HepG2 (cell line): Measurements from ENCODE around the gene PACSIN1. TPM values are rescaled to one million over a fixed set of nuclear protein-coding genes. Genes with fewer than 3 reads are reported as not detected.

ENCODE experiments used
- ATAC-seq: fragments of 200-7000 bp; cut with Tn5 transposase; 3 replicates; pipeline ENCODE4 v1.9.1; 2020; ENCODE audit warnings: mild to moderate bottlenecking, moderate library complexity
- BruUV-seq: library from RNA; stranded (reverse); fragments of 400-500 nt; replicated peaks from 2 replicates; lab custom pipeline; 2021; lab: Mats Ljungman, UMichigan
- CTCF ChIA-PET: fragments of 300-600 bp; formaldehyde crosslinking; extraction: SDS; loops from one replicate; lab custom pipeline; 2021; ENCODE audit warnings: low total read pairs, inconsistent platforms, low intra/inter-chr PET ratio; lab: Yijun Ruan, JAX
- POLR2A ChIA-PET: fragments of 350-600 bp; sonication (Branson Sonifier 250); formaldehyde crosslinking; loops from one replicate; lab custom pipeline; 2020; ENCODE audit warnings: antibody characterized with exemption, inconsistent platforms; lab: Yijun Ruan, JAX
- DNase-seq: peaks from one replicate; pipeline ENCODE4 v3.0.0-alpha.2; 2015; ENCODE audit warnings: low spot score
- FAIRE-seq: peaks from 3 replicates; lab custom pipeline; 2011; peaks lifted over from hg19 to GRCh38; lab: Jason Lieb, UNC
- H2AFZ ChIP-seq: one replicate; pipeline ENCODE4 v1.6.1; 2011; ENCODE audit warnings: low read length, inconsistent platforms
- H3K27ac ChIP-seq: fragments of 300-600 bp; 3 replicates; pipeline ENCODE4 v1.8.0; 2011; ENCODE audit warnings: mixed run types, mild to moderate bottlenecking, mixed read lengths, low read length, inconsistent platforms; ENCODE audit not compliant: insufficient read depth; ENCODE audit errors: extremely low read length
- H3K27me3 ChIP-seq, 2 experiments: fragments of 200-600 bp in 1 of 2; 2 replicates in 1 of 2; 3 replicates in 1 of 2; pipeline versions ENCODE4 v1.6.0 to v1.8.0; 2011; ENCODE audit warnings: low read length in 2 of 2, mild to moderate bottlenecking in 2 of 2, moderate library complexity in 2 of 2, inconsistent platforms in 1 of 2; ENCODE audit not compliant: insufficient read depth in 2 of 2, control insufficient read depth in 1 of 2
- H3K36me3 ChIP-seq, 2 experiments: fragments of 200-600 bp in 1 of 2; replicated peaks in 1 of 2; 2 replicates in 1 of 2; 3 replicates in 1 of 2; pipeline versions ENCODE4 v1.5.1 to v1.8.0; 2011; ENCODE audit warnings: low read length in 2 of 2, inconsistent platforms in 1 of 2; ENCODE audit not compliant: insufficient read depth in 2 of 2, control insufficient read depth in 1 of 2
- H3K4me1 ChIP-seq: 2 replicates; pipeline ENCODE4 v1.5.1; 2012; ENCODE audit warnings: low read length, inconsistent platforms; ENCODE audit not compliant: insufficient read depth
- H3K4me2 ChIP-seq: 2 replicates; pipeline ENCODE4 v1.6.0; 2011; ENCODE audit warnings: low read depth, low read length, inconsistent platforms
- H3K4me3 ChIP-seq, 3 experiments: fragments of 200-600 bp in 1 of 3; sonication (generic), shearing (Covaris generic) in 1 of 3; replicated peaks in 1 of 3; 2 replicates each; pipeline ENCODE4 v1.5.1; 2011 to 2016; ENCODE audit warnings: low read length in 3 of 3, inconsistent platforms in 2 of 3, low read depth in 2 of 3, mild to moderate bottlenecking in 2 of 3, control low read depth in 1 of 3, mixed read lengths in 1 of 3; ENCODE audit not compliant: insufficient read depth in 1 of 3
- H3K79me2 ChIP-seq: one replicate; pipeline ENCODE4 v1.6.1; 2011; ENCODE audit warnings: low read length, inconsistent platforms; ENCODE audit not compliant: insufficient read depth
- H3K9ac ChIP-seq: 2 replicates; pipeline ENCODE4 v1.6.0; 2011; ENCODE audit warnings: mild to moderate bottlenecking, low read depth, low read length, inconsistent platforms; ENCODE audit not compliant: insufficient read depth
- H3K9me3 ChIP-seq: 2 replicates; pipeline ENCODE4 v1.5.1; 2012; ENCODE audit warnings: mild to moderate bottlenecking, low read length
- H4K20me1 ChIP-seq: 2 replicates; pipeline ENCODE4 v1.6.0; 2011; ENCODE audit warnings: inconsistent platforms, mild to moderate bottlenecking, low read length, moderate library complexity; ENCODE audit not compliant: insufficient read depth
- BORCS8-MEF2B ChIP-seq: sonication (generic); formaldehyde crosslinking; IDR thresholded peaks from 2 replicates; pipeline ENCODE4 v1.8.0; 2022; ENCODE audit warnings: mild to moderate bottlenecking, missing genetic modification reagents
- EEA1 ChIP-seq: sonication (generic); formaldehyde crosslinking; IDR thresholded peaks from 2 replicates; pipeline ENCODE4 v1.5.1; 2020; ENCODE audit warnings: mild to moderate bottlenecking, missing genetic modification reagents, borderline replicate concordance
- FOSL2 ChIP-seq: sonication (generic); formaldehyde crosslinking; IDR thresholded peaks from 2 replicates; pipeline ENCODE4 v1.4.0; 2020; ENCODE audit warnings: missing genetic modification reagents
- ISL2 ChIP-seq: sonication (generic); formaldehyde crosslinking; IDR thresholded peaks from 2 replicates; pipeline ENCODE4 v1.5.0; 2020; ENCODE audit warnings: missing genetic modification reagents
- KLF11 ChIP-seq: IDR thresholded peaks from 2 replicates; pipeline ENCODE4 v1.6.1; 2016; ENCODE audit warnings: missing compliant biosample characterization
- NCOA1 ChIP-seq: sonication (generic); formaldehyde crosslinking; IDR thresholded peaks from 2 replicates; pipeline ENCODE4 v1.9.0; 2021; ENCODE audit warnings: missing genetic modification reagents
- NCOA2 ChIP-seq: sonication (generic); formaldehyde crosslinking; IDR thresholded peaks from 2 replicates; pipeline ENCODE4 v1.8.0; 2022; ENCODE audit warnings: inconsistent platforms
- PCBP1 ChIP-seq: fragments of 200-400 bp; formaldehyde crosslinking; IDR thresholded peaks from 2 replicates; pipeline ENCODE4 v1.6.1; 2017; ENCODE audit warnings: mild to moderate bottlenecking, low read depth, low read length, borderline replicate concordance
- ZNF574 ChIP-seq: sonication (generic); formaldehyde crosslinking; IDR thresholded peaks from 2 replicates; pipeline ENCODE4 v1.4.0; 2020; ENCODE audit warnings: missing genetic modification reagents
- ZNF782 ChIP-seq: sonication (generic); formaldehyde crosslinking; IDR thresholded peaks from 2 replicates; pipeline ENCODE4 v1.4.0; 2020; ENCODE audit warnings: missing genetic modification reagents, mild to moderate bottlenecking, borderline replicate concordance
- WGBS: methylation state at CpG from one replicate; pipeline ENCODE4 v1.1.6; 2017; ENCODE audit warnings: low lambda C conversion rate; 5-methylcytosine and 5-hydroxymethylcytosine counted together
- in situ Hi-C: cut with HindIII; loops from 2 replicates; pipeline ENCODE4 v1.10.0; 2017; ENCODE audit warnings: low pct_unique_long_range_greater_than_20kb; ENCODE audit not compliant: extremely low pct_ligation_motif_present
- intact Hi-C: fragments of 100-400 bp; cut with micrococcal nuclease; formaldehyde crosslinking; loops from one replicate; pipeline ENCODE4 v1.10.0; 2022; ENCODE audit not compliant: unreplicated experiment
- polyA plus RNA-seq, 8 experiments: library from polyadenylated mRNA; depleted of rRNA in 3 of 8; stranded (reverse) in 7 of 8; unstranded in 1 of 8; fragments of >200 nt; fragmentation: Illumina TruSeq in 4 of 8; extraction: Trizol in 4 of 8; gene quantifications; 2 replicates each; pipeline versions ENCODE4 v1.2.1 to v1.2.3, GENCODE V29; 2011 to 2016; ENCODE audit warnings: low read depth in 4 of 8, missing spikeins in 1 of 8, mixed read lengths in 1 of 8; ENCODE audit not compliant: insufficient read depth in 1 of 8
- total RNA-seq, 5 experiments: library from RNA; depleted of rRNA; stranded (reverse); fragments of >200 nt; fragmentation: Illumina TruSeq; extraction: Trizol; gene quantifications; 2 replicates each; pipeline ENCODE4 v1.2.3, GENCODE V29; 2016; ENCODE audit warnings: low read depth in 1 of 5
- TF ChIP-seq, protein P1 (sequence below): sonication (generic); formaldehyde crosslinking; conservative IDR thresholded peaks from 2 replicates; pipeline ENCODE4 v1.8.0; 2022; ENCODE audit warnings: low read depth, missing genetic modification reagents
- TF ChIP-seq, protein P2 (sequence below): sonication (generic); formaldehyde crosslinking; IDR thresholded peaks from 2 replicates; pipeline ENCODE4 v1.5.0; 2020; ENCODE audit warnings: missing genetic modification reagents, mild to moderate bottlenecking, borderline replicate concordance
- TF ChIP-seq, protein P3 (sequence below): sonication (generic); formaldehyde crosslinking; IDR thresholded peaks from 2 replicates; pipeline ENCODE4 v1.4.0; 2020; ENCODE audit warnings: missing genetic modification reagents

Gene PACSIN1
- total and polyA plus RNA-seq, 2 of the 13 experiments (the other 11 are each of a cell fraction or from before 2014, with no cell fraction given), result not detected

DNA sequence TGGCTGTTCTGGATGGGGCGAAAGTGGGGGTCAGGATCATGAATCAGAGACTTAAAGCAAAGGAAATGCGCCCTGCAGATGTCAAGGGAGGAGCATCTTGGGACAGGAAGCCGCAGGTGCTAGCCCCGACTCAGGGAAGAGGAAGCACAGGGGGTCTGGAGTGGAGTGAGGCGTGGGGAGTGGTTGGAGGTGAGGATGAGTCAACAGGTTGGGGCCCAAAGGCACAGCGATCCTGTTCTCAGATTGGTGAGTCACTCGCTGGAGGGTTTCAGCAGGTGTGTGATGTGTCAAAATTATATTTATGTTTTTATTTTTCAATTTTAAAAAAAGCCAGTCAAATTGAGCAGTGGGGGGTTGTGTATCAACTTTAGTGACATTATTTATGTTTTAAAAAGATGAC is 19.0 kb downstream of the PACSIN1 start:
- no TSS peak for BruUV-seq

GRCh38 chr6:34485321-34486060 is 19.6 kb downstream of the PACSIN1 start:
- ATAC-seq (no peak; the same call in none of the 3 replicates), DNase-seq (no peak), FAIRE-seq (no peak)
- ChIA-PET POLR2A (no interaction called here), CTCF (no interaction called here)
- BruUV-seq, result no TSS peak
- Histone ChIP-seq H3K9me3 (no peaks in the 10 kb centered on the region), H3K27me3 (peaks cover 1 to 35% of the 10 kb centered on the region in 2 experiments; a peak in 3 of 5 replicates), H3K4me2 (no peak overlapping the region), H3K4me1 (peaks cover under 1% of the 10 kb centered on the region; the same call in 1 of the 2 replicates), H3K36me3 (no peaks in the 10 kb centered on the region), H3K79me2 (no peaks in the 10 kb centered on the region), H3K9ac (no peak overlapping the region), H2AFZ (no peak overlapping the region), H3K27ac (no peak overlapping the region), H3K4me3 (no peak overlapping the region), H4K20me1 (no peaks in the 10 kb centered on the region)
- in situ Hi-C loops (no loop called here), intact Hi-C loops (no loop called here)
- WGBS, result 28% methylated on average over 14 of the region's 14 CpGs
- TF ChIP-seq, protein P1, sequence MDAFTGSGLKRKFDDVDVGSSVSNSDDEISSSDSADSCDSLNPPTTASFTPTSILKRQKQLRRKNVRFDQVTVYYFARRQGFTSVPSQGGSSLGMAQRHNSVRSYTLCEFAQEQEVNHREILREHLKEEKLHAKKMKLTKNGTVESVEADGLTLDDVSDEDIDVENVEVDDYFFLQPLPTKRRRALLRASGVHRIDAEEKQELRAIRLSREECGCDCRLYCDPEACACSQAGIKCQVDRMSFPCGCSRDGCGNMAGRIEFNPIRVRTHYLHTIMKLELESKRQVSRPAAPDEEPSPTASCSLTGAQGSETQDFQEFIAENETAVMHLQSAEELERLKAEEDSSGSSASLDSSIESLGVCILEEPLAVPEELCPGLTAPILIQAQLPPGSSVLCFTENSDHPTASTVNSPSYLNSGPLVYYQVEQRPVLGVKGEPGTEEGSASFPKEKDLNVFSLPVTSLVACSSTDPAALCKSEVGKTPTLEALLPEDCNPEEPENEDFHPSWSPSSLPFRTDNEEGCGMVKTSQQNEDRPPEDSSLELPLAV (CRISPR knock-in tag), result no peak
- TF ChIP-seq, protein P2, sequence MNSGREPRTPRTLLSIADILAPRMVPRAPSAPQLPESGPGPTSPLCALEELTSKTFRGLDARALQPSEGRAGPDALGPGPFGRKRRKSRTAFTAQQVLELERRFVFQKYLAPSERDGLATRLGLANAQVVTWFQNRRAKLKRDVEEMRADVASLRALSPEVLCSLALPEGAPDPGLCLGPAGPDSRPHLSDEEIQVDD (CRISPR knock-in tag), result no peak
- TF ChIP-seq EEA1 (CRISPR knock-in tag) (no peak), NCOA1 (CRISPR knock-in tag) (no peak), PCBP1 (no peak), ZNF782 (CRISPR knock-in tag) (no peak), ISL2 (CRISPR knock-in tag) (no peak), ZNF574 (CRISPR knock-in tag) (no peak)

More for the DNA sequence above, 19.0 kb downstream of the PACSIN1 start:
- TF ChIP-seq, protein P3, sequence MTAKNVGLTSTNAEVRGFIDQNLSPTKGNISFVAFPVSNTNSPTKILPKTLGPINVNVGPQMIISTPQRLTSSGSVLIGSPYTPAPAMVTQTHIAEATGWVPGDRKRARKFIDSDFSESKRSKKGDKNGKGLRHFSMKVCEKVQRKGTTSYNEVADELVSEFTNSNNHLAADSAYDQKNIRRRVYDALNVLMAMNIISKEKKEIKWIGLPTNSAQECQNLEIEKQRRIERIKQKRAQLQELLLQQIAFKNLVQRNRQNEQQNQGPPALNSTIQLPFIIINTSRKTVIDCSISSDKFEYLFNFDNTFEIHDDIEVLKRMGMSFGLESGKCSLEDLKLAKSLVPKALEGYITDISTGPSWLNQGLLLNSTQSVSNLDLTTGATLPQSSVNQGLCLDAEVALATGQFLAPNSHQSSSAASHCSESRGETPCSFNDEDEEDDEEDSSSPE (CRISPR knock-in tag), result no peak
- TF ChIP-seq BORCS8-MEF2B (CRISPR knock-in tag), result no peak
- TF ChIP-seq NCOA2 (CRISPR knock-in tag), result no peak
- TF ChIP-seq FOSL2 (CRISPR knock-in tag), result peak; percentile 51; the same call in 1 of the 2 replicates
- no peak for TF ChIP-seq KLF11 (CRISPR knock-in tag)
- FAIRE-seq (no peak), DNase-seq (no peak), ATAC-seq (no peak)
- CTCF ChIA-PET, result no interaction called here
- Histone ChIP-seq H2AFZ (no peak overlapping the region), H3K27me3 (peaks cover 1 to 31% of the 10 kb centered on the region in 2 experiments; a peak in 3 of 5 replicates), H3K79me2 (no peaks in the 10 kb centered on the region), H3K9ac (no peak overlapping the region), H3K36me3 (no peaks in the 10 kb centered on the region), H3K4me3 (no peak overlapping the region), H3K4me2 (no peak overlapping the region), H3K9me3 (no peaks in the 10 kb centered on the region), H4K20me1 (no peaks in the 10 kb centered on the region), H3K4me1 (no peaks in the 10 kb centered on the region), H3K27ac (no peak overlapping the region)
- POLR2A ChIA-PET, result no interaction called here
- in situ Hi-C loops (no loop called here), intact Hi-C loops (no loop called here)
- 3% methylated on average over 7 of the region's 7 CpGs for WGBS
